Lower lobe of right lung (tissue), 2 donors: Measurements from ENCODE around the gene NBL1. TPM values are rescaled to one million over a fixed set of nuclear protein-coding genes. Genes with fewer than 3 reads are reported as not detected.

Source experiments
- ATAC-seq, 2 donors: fragments of 200-7000 bp; cut with Tn5 transposase; one replicate each; pipeline ENCODE4 v1.9.1; 2020 to 2022; ENCODE audit warnings: mild to moderate bottlenecking in 2 of 2, moderate library complexity in 2 of 2
- DNase-seq: peaks from one replicate; pipeline ENCODE4 v3.0.0-alpha.2; 2020
- H3K27ac ChIP-seq: fragments of 200-600 bp; one replicate; pipeline ENCODE4 v1.8.0; 2022
- H3K27me3 ChIP-seq: fragments of 200-600 bp; one replicate; pipeline ENCODE4 v1.8.0; 2022; ENCODE audit warnings: low read depth
- H3K36me3 ChIP-seq: fragments of 200-600 bp; one replicate; pipeline ENCODE4 v1.8.0; 2022; ENCODE audit warnings: mild to moderate bottlenecking
- H3K4me1 ChIP-seq: fragments of 200-600 bp; one replicate; pipeline ENCODE4 v1.8.0; 2022
- H3K4me3 ChIP-seq: fragments of 200-600 bp; one replicate; pipeline ENCODE4 v1.8.0; 2022; ENCODE audit warnings: mild to moderate bottlenecking
- H3K9me3 ChIP-seq: fragments of 200-600 bp; one replicate; pipeline ENCODE4 v1.8.0; 2022
- CTCF ChIP-seq: fragments of 200-600 bp; IDR thresholded peaks from one replicate; pipeline ENCODE4 v1.8.0; 2022; ENCODE audit warnings: antibody characterized with exemption, mild to moderate bottlenecking
- intact Hi-C: fragments of 100-400 bp; cut with DNase I; formaldehyde crosslinking; loops from one replicate; pipeline ENCODE4 v1.11.0; 2022
- total RNA-seq: library from RNA; stranded (reverse); fragmentation: NEBNext Ultra II Directional; extraction: Animal tissue kit (Norgen Biotek cat#: 25700); gene quantifications from one replicate; pipeline ENCODE4 v1.2.1, GENCODE V29; 2021
- donor health status: DM: no; HTN: yes; CAD: no; lungs with severe emphysema.

Gene NBL1
- total RNA-seq, 1 donor from 2014 or later, result 126 TPM

- Histone ChIP-seq H3K4me1 (peaks cover 43% of the 10 kb centered on the region), H3K27ac (peak overlapping the region; percentile 62), H3K9me3 (no peaks in the 10 kb centered on the region), H3K27me3 (peaks cover 17% of the 10 kb centered on the region), H3K4me3 (peak overlapping the region; percentile 33), H3K36me3 (no peaks in the 10 kb centered on the region)
- intact Hi-C loops, result no loop called here
- peak; percentile 19 for TF ChIP-seq CTCF
- DNase-seq, result no peak
- no peak for ATAC-seq
Observed at GRCh38 chr1:19648689-19649088, 4.6 kb downstream of the NBL1 start.

- peaks cover 6% of the 10 kb centered on the region for H3K36me3 ChIP-seq
- no peaks in the 10 kb centered on the region for H3K9me3 ChIP-seq
- no peak for TF ChIP-seq CTCF
- peak overlapping the region; percentile 0 for H3K4me3 ChIP-seq
- intact Hi-C loops, result no loop called here
- H3K27me3 ChIP-seq, result peaks cover 6% of the 10 kb centered on the region
- DNase-seq (no peak), ATAC-seq (no peak)
- peaks cover 50% of the 10 kb centered on the region for H3K4me1 ChIP-seq
- peak overlapping the region; percentile 53 for H3K27ac ChIP-seq
Observed at GRCh38 chr1:19650416-19651140, 6.5 kb downstream of the NBL1 start.

DNA sequence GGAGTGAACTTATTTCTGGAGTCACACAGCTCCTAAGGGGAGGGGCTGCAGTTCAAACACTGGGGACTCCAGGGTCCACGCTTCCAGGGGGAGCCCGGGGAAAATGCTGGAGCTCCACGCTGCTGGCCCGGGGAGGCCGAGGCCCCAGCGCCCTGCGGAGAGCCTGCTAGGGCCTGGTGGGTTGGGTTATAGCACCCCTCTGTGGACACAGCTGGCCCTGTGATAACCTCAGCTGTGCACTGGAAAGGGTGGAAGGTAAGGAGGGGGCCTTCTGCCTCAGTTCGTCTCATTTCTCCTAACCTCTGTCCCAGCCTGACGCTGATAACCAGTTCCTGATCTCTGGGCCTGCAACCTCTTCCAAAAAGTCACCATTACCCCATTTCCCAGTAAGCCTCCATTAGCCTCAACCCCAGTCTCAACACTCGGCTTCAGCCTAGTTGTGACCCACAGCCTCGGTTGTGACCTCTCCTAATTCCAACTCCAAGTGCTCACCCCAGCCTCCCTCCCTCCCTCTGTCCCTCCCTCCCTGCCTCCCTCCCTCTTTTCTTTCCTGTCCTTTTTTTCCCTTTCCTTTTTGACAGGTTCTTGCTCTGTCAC lies 7.1 kb downstream of the NBL1 start:
- peak overlapping the region; percentile 0 for H3K4me3 ChIP-seq
- peak; percentile 56 to 69 for ATAC-seq
- H3K27me3 ChIP-seq, result peaks cover 5% of the 10 kb centered on the region
- H3K27ac ChIP-seq, result peak overlapping the region; percentile 53
- H3K36me3 ChIP-seq, result peaks cover 10% of the 10 kb centered on the region
- no peak for DNase-seq
- H3K9me3 ChIP-seq, result no peaks in the 10 kb centered on the region
- intact Hi-C loops, result no loop called here
- peaks cover 47% of the 10 kb centered on the region for H3K4me1 ChIP-seq
- peak; percentile 61 for TF ChIP-seq CTCF

- H3K9me3 ChIP-seq, result no peaks in the 10 kb centered on the region
- peak; percentile 67 to 78 for ATAC-seq
- peaks cover 10% of the 10 kb centered on the region for H3K36me3 ChIP-seq
- H3K27me3 ChIP-seq, result no peaks in the 10 kb centered on the region
- TF ChIP-seq CTCF, result no peak
- no peak for DNase-seq
- H3K4me3 ChIP-seq, result no peak overlapping the region
- intact Hi-C loops, result no loop called here
- no peak overlapping the region for H3K27ac ChIP-seq
- peaks cover 40% of the 10 kb centered on the region for H3K4me1 ChIP-seq
Observed at GRCh38 chr1:19654386-19654785, 10.3 kb downstream of the NBL1 start.

DNA sequence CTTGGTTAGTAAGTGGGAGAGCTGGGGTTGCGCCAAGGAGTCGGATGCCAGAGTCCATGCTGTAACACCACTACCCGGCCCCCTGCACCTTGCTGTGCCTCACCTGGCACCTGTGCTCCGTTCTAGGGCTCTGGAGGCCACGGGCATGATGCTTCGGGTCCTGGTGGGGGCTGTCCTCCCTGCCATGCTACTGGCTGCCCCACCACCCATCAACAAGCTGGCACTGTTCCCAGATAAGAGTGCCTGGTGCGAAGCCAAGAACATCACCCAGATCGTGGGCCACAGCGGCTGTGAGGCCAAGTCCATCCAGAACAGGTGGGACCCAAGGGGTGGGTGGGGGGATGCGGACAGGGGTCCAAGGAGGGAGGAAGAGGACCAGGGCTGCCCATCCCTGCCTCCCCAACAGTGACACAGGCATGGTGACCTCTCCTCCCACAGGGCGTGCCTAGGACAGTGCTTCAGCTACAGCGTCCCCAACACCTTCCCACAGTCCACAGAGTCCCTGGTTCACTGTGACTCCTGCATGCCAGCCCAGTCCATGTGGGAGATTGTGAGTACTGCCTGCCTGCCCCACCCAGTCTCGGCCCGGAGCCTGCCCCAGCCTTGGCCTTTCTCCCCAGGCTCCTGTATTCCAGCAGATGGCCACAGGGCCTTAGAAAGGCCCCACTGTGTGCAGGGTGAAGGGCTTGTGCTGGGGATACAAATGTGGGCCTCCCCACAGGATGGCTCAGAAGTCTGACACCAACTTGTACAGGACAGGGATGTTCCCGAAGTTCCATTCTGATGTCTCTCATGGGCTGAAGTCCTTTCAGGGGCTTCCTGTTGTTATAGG lies 11.0 kb downstream of the NBL1 start:
- Histone ChIP-seq H3K9me3 (no peaks in the 10 kb centered on the region), H3K4me3 (no peak overlapping the region), H3K4me1 (peaks cover 40% of the 10 kb centered on the region), H3K27me3 (no peaks in the 10 kb centered on the region), H3K36me3 (peaks cover 10% of the 10 kb centered on the region), H3K27ac (no peak overlapping the region)
- intact Hi-C loops, result no loop called here
- ATAC-seq (peak; percentile 11 to 19), DNase-seq (no peak)
- no peak for TF ChIP-seq CTCF
